Stomach smooth muscle (tissue), 2 donors: ENCODE measurements around the gene KRT222.

Experiments
- H3K27ac ChIP-seq: one replicate; pipeline ENCODE4 v1.7.0; 2013; ENCODE audit warnings: mild to moderate bottlenecking, low read length, inconsistent platforms
- H3K27me3 ChIP-seq, 2 donors: one replicate each; pipeline ENCODE4 v1.7.0; 2013; ENCODE audit warnings: low read length in 2 of 2; ENCODE audit not compliant: insufficient read depth in 2 of 2, control insufficient read depth in 1 of 2
- H3K36me3 ChIP-seq, 2 donors: one replicate each; pipeline ENCODE4 v1.7.0; 2013; ENCODE audit warnings: low read length in 2 of 2; ENCODE audit not compliant: control insufficient read depth in 2 of 2, insufficient read depth in 2 of 2
- H3K4me1 ChIP-seq: one replicate; pipeline ENCODE4 v1.7.0; 2013; ENCODE audit warnings: low read length; ENCODE audit not compliant: control insufficient read depth, insufficient read depth
- H3K4me3 ChIP-seq, 2 donors: one replicate each; pipeline ENCODE4 v1.7.0; 2013; ENCODE audit warnings: low read length in 2 of 2
- H3K9ac ChIP-seq, 2 donors: one replicate each; pipeline ENCODE4 v1.7.0; 2013; ENCODE audit warnings: low read length in 2 of 2, mild to moderate bottlenecking in 1 of 2
- H3K9me3 ChIP-seq, 2 donors: one replicate each; pipeline ENCODE4 v1.7.0; 2013; ENCODE audit warnings: low read length in 2 of 2; ENCODE audit not compliant: control insufficient read depth in 2 of 2
- donor health status: healthy.
- donor health status: Pancreatic carcinoma.

KRT222 gene

GRCh38 chr17:40694584-40694983 is 29.6 kb upstream of the KRT222 start:
- Histone ChIP-seq H3K27ac (no peak overlapping the region), H3K4me3 (no peak overlapping the region), H3K27me3 (peaks cover 0 to 3% of the 10 kb centered on the region in 2 donors), H3K9me3 (no peaks in the 10 kb centered on the region), H3K9ac (no peak overlapping the region), H3K4me1 (no peaks in the 10 kb centered on the region), H3K36me3 (no peaks in the 10 kb centered on the region)

GRCh38 chr17:40687106-40687505 is 22.1 kb upstream of the KRT222 start:
- no peaks in the 10 kb centered on the region for H3K4me1 ChIP-seq
- no peak overlapping the region for H3K27ac ChIP-seq
- H3K36me3 ChIP-seq, result no peaks in the 10 kb centered on the region
- no peaks in the 10 kb centered on the region for H3K9me3 ChIP-seq
- no peak overlapping the region for H3K9ac ChIP-seq
- no peaks in the 10 kb centered on the region for H3K27me3 ChIP-seq
- H3K4me3 ChIP-seq, result no peak overlapping the region

GRCh38 chr17:40686192-40686591 is 21.2 kb upstream of the KRT222 start:
- no peak overlapping the region for H3K27ac ChIP-seq
- H3K4me3 ChIP-seq, result no peak overlapping the region
- no peak overlapping the region for H3K9ac ChIP-seq

GRCh38 chr17:40680998-40681397 is 16.0 kb upstream of the KRT222 start:
- Histone ChIP-seq H3K36me3 (no peaks in the 10 kb centered on the region), H3K27me3 (peaks cover 0 to 6% of the 10 kb centered on the region in 2 donors), H3K4me3 (no peak overlapping the region), H3K9me3 (no peaks in the 10 kb centered on the region), H3K9ac (no peak overlapping the region), H3K27ac (no peak overlapping the region), H3K4me1 (no peaks in the 10 kb centered on the region)

More at GRCh38 chr17:40686192-40686591, 21.2 kb upstream of the KRT222 start:
- H3K9me3 ChIP-seq, result no peaks in the 10 kb centered on the region
- no peaks in the 10 kb centered on the region for H3K27me3 ChIP-seq
- H3K4me1 ChIP-seq, result no peaks in the 10 kb centered on the region
- no peaks in the 10 kb centered on the region for H3K36me3 ChIP-seq

GRCh38 chr17:40679523-40679907 is 14.5 kb upstream of the KRT222 start:
- H3K27ac ChIP-seq, result no peak overlapping the region
- peaks cover 0 to 6% of the 10 kb centered on the region in 2 donors for H3K27me3 ChIP-seq
- no peak overlapping the region for H3K4me3 ChIP-seq
- H3K36me3 ChIP-seq, result no peaks in the 10 kb centered on the region
- no peak overlapping the region for H3K9ac ChIP-seq
- no peaks in the 10 kb centered on the region for H3K9me3 ChIP-seq
- H3K4me1 ChIP-seq, result no peaks in the 10 kb centered on the region

- peaks cover 0 to 6% of the 10 kb centered on the region in 2 donors for H3K27me3 ChIP-seq
- no peak overlapping the region for H3K4me3 ChIP-seq
Observed at GRCh38 chr17:40678902-40679522, 14.0 kb upstream of the KRT222 start.

GRCh38 chr17:40675905-40676304 is 10.9 kb upstream of the KRT222 start:
- Histone ChIP-seq H3K4me3 (no peak overlapping the region), H3K27me3 (peaks cover 0 to 6% of the 10 kb centered on the region in 2 donors), H3K9me3 (no peaks in the 10 kb centered on the region), H3K4me1 (no peaks in the 10 kb centered on the region), H3K9ac (no peak overlapping the region), H3K27ac (no peak overlapping the region), H3K36me3 (no peaks in the 10 kb centered on the region)

More at GRCh38 chr17:40678902-40679522, 14.0 kb upstream of the KRT222 start:
- Histone ChIP-seq H3K9me3 (no peaks in the 10 kb centered on the region), H3K4me1 (no peaks in the 10 kb centered on the region), H3K36me3 (no peaks in the 10 kb centered on the region), H3K9ac (no peak overlapping the region), H3K27ac (no peak overlapping the region)

- no peak overlapping the region for H3K4me3 ChIP-seq
- H3K27ac ChIP-seq, result no peak overlapping the region
Observed at GRCh38 chr17:40672654-40673053, 7.7 kb upstream of the KRT222 start.

GRCh38 chr17:40671282-40671681 is 6.3 kb upstream of the KRT222 start:
- Histone ChIP-seq H3K9ac (no peak overlapping the region), H3K4me1 (no peaks in the 10 kb centered on the region), H3K4me3 (no peak overlapping the region), H3K27ac (no peak overlapping the region), H3K9me3 (no peaks in the 10 kb centered on the region), H3K27me3 (peaks cover 0 to 3% of the 10 kb centered on the region in 2 donors), H3K36me3 (no peaks in the 10 kb centered on the region)

More at GRCh38 chr17:40672654-40673053, 7.7 kb upstream of the KRT222 start:
- no peaks in the 10 kb centered on the region for H3K36me3 ChIP-seq
- H3K9ac ChIP-seq, result no peak overlapping the region
- H3K4me1 ChIP-seq, result no peaks in the 10 kb centered on the region
- no peaks in the 10 kb centered on the region for H3K9me3 ChIP-seq
- H3K27me3 ChIP-seq, result peaks cover 0 to 4% of the 10 kb centered on the region in 2 donors

- Histone ChIP-seq H3K4me1 (no peaks in the 10 kb centered on the region), H3K27me3 (peaks cover 8 to 14% of the 10 kb centered on the region in 2 donors), H3K9ac (no peak overlapping the region), H3K27ac (no peak overlapping the region), H3K36me3 (no peaks in the 10 kb centered on the region), H3K4me3 (no peak overlapping the region), H3K9me3 (no peaks in the 10 kb centered on the region)
Observed at GRCh38 chr17:40666331-40666730, 1.4 kb upstream of the KRT222 start.

- H3K4me3 ChIP-seq, result no peak overlapping the region
- peaks cover 8 to 14% of the 10 kb centered on the region in 2 donors for H3K27me3 ChIP-seq
- H3K36me3 ChIP-seq, result no peaks in the 10 kb centered on the region
- no peak overlapping the region for H3K9ac ChIP-seq
- H3K4me1 ChIP-seq, result no peaks in the 10 kb centered on the region
- H3K9me3 ChIP-seq, result no peaks in the 10 kb centered on the region
- no peak overlapping the region for H3K27ac ChIP-seq
Observed at GRCh38 chr17:40663252-40663651, 1.7 kb downstream of the KRT222 start.
